GM06990 (cell line): ENCODE results near the gene CDC25B.

Experiments
- DNase-seq: peaks from one replicate; pipeline ENCODE4 v3.0.0-alpha.2; 2011; ENCODE audit not compliant: insufficient read length; ENCODE audit errors: extremely low read depth
- H3K27me3 ChIP-seq: replicated peaks from 2 replicates; pipeline ENCODE4 v1.6.0; 2011; ENCODE audit warnings: low read length; ENCODE audit not compliant: control insufficient read depth, insufficient read depth
- H3K36me3 ChIP-seq: 2 replicates; pipeline ENCODE4 v1.5.1; 2011; ENCODE audit warnings: low read length; ENCODE audit not compliant: control insufficient read depth, insufficient read depth
- H3K4me3 ChIP-seq: replicated peaks from 2 replicates; pipeline ENCODE4 v1.5.1; 2011; ENCODE audit warnings: low read depth, mild to moderate bottlenecking, control low read depth, low read length
- TF ChIP-seq, protein P1 (sequence below): IDR thresholded peaks from 2 replicates; pipeline ENCODE4 v1.5.1; 2011; ENCODE audit warnings: low read length, control low read depth, mild to moderate bottlenecking, inconsistent platforms; ENCODE audit not compliant: insufficient read depth, poor library complexity, severe bottlenecking

Gene CDC25B

DNA sequence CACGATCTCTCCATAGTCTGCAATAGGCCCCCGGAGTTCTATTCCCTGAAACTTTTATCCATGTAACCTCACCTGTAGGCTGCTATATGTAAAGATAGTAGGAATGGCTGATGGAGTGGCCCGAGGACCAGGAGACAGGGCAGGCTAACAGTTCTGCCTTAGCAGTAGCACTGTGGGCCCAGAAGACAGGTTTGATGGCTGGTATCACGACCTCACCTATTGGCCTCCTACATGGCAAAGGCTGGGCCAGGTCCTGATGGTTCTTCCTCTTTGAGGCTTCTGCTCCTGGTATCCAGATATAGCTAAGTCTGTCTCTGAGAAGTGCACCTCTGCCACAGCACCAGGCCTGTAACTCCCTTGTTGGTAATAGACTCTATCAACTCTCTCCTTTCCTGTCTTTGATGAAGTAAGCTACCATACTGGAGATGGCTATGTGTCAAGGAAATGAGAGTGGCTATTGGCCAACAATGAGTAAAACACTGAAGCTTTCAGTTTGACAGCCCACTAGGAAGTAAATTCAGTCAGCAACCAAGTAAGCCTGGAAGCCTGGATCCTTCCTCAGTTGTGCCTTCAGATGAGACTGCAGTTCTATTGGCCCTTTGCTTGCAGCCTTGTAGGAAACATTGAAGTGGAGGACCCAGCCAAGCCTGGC, 20.5 kb upstream of the CDC25B start:
- peaks cover 1% of the 10 kb centered on the region for H3K27me3 ChIP-seq
- no peaks in the 10 kb centered on the region for H3K36me3 ChIP-seq
- no peak overlapping the region for H3K4me3 ChIP-seq
- TF ChIP-seq, protein P1, sequence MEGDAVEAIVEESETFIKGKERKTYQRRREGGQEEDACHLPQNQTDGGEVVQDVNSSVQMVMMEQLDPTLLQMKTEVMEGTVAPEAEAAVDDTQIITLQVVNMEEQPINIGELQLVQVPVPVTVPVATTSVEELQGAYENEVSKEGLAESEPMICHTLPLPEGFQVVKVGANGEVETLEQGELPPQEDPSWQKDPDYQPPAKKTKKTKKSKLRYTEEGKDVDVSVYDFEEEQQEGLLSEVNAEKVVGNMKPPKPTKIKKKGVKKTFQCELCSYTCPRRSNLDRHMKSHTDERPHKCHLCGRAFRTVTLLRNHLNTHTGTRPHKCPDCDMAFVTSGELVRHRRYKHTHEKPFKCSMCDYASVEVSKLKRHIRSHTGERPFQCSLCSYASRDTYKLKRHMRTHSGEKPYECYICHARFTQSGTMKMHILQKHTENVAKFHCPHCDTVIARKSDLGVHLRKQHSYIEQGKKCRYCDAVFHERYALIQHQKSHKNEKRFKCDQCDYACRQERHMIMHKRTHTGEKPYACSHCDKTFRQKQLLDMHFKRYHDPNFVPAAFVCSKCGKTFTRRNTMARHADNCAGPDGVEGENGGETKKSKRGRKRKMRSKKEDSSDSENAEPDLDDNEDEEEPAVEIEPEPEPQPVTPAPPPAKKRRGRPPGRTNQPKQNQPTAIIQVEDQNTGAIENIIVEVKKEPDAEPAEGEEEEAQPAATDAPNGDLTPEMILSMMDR: no peak
- no peak for DNase-seq

DNA sequence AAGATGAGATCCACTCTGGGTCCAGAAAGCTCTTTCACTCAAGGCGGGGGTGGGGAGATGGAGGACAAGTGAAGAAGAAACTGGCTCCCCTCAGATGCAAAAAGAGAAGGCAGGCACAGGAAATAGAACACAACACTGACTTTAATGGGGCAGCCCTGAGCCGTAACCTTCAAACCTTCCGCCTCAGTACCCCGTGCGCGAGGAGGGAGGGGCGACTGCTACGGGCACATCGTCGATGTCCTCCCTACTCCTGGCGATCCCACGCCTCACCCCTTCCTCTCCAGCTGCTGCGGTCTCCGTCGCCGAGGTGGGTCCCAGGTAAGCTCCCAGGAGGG, 18.8 kb upstream of the CDC25B start:
- Histone ChIP-seq H3K4me3 (peak overlapping the region; percentile 23), H3K36me3 (no peaks in the 10 kb centered on the region), H3K27me3 (peaks cover 1% of the 10 kb centered on the region)
- no peak for DNase-seq
- TF ChIP-seq, protein P1: no peak

- no peaks in the 10 kb centered on the region for H3K36me3 ChIP-seq
- H3K27me3 ChIP-seq: peaks cover 1% of the 10 kb centered on the region
- TF ChIP-seq, protein P1: no peak
- peak overlapping the region; percentile 23 for H3K4me3 ChIP-seq
- no peak for DNase-seq
These were observed 18.1 kb upstream of the CDC25B start for GRCh38 chr20:3777716-3778629.

DNA sequence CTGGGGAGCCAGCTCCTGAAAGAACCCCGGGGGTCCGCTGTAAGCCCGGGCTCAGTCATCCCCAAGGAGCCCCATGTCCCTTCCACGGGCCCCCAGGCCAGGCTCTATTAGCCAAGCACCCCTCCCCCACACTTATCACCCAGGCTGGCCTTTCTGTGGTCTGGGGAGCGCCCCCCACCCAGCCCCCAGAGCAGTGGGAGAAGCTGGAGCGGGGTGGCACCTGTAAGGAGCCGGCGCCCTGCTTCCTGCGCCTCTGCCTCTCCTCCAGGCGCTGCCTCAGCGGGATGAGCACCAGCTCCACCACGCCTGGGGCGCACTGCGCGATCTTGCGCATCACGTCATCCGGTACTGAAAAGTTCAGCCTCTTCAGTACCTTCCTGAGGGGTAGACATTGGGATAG, 17.1 kb upstream of the CDC25B start:
- no peak overlapping the region for H3K4me3 ChIP-seq
- TF ChIP-seq, protein P1: no peak
- H3K36me3 ChIP-seq: peaks cover 2% of the 10 kb centered on the region; the same call in 1 of the 2 replicates
- DNase-seq: no peak
- peaks cover 1% of the 10 kb centered on the region for H3K27me3 ChIP-seq

DNA sequence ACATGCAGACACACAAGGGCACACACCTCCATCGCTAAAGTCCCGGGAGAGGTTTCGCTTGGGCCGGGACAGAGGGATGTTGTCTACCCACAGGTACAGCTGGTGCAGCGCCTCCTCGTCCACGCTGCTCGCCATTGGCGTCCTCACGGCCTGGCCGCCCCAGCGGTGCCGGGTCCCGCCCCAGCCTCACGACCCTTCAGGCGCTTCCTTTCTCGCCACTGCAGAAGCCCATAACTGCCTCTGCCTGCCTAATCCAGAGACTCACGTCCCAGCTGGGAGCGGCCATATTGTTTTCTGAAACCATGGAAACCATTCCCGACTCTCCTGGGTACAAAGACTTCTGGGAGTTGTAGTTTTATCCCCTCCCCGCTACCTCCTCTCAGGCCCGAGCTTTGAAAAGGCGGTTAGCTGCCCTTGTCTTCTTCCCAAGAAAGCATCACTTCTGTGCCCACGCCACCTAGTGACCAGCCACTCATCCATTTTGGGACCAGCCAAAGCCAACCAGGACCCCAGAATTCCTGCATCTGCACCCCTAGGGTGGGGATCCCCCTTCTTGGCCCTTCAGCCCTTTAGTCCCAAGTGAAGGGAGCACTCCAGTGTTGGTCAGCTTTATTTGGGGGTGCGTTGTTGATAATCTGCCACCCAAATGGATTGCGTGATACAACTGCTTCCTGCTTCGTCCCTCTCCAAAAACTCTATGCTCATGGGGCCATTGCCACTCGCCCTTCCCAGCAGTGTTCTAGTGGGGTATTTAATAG, 14.8 kb upstream of the CDC25B start, which contains the start of gene SPEF1:
Gene SPEF1, minus strand, starts transcription at position 296 of the 758 bp plus-strand sequence. Its CDS starts 161 bp downstream, at position 135.
- TF ChIP-seq, protein P1: peak; percentile 30
- H3K4me3 ChIP-seq: peak within 1 kb of the TSS; percentile 51
- H3K27me3 ChIP-seq: peaks cover 1% of the 10 kb centered on the region
- H3K36me3 ChIP-seq: peaks cover 2% of the 10 kb centered on the region
- DNase-seq: no peak
